IPS-15b (cell line): ENCODE results near the gene ALDOB.

Experiments
- H3K27me3 ChIP-seq: one replicate; pipeline ENCODE4 v1.6.1; 2013; ENCODE audit warnings: low read length; ENCODE audit not compliant: control insufficient read depth, insufficient read depth
- H3K36me3 ChIP-seq: one replicate; pipeline ENCODE4 v1.6.1; 2013; ENCODE audit warnings: low read length; ENCODE audit not compliant: control insufficient read depth, insufficient read depth
- H3K4me1 ChIP-seq: one replicate; pipeline ENCODE4 v1.6.1; 2013; ENCODE audit warnings: mild to moderate bottlenecking, low read length; ENCODE audit not compliant: control insufficient read depth, insufficient read depth
- H3K4me3 ChIP-seq: one replicate; pipeline ENCODE4 v1.5.1; 2013; ENCODE audit warnings: low read depth, low read length
- H3K9ac ChIP-seq: one replicate; pipeline ENCODE4 v1.6.1; 2013; ENCODE audit warnings: low read depth, mild to moderate bottlenecking, low read length
- H3K9me3 ChIP-seq: one replicate; pipeline ENCODE4 v1.6.1; 2013; ENCODE audit warnings: mild to moderate bottlenecking, low read length; ENCODE audit not compliant: control insufficient read depth, insufficient read depth

The ALDOB gene

GRCh38 chr9:101453776-101454570 is 18.4 kb upstream of the ALDOB start:
- Histone ChIP-seq H3K4me1 (peaks cover 12% of the 10 kb centered on the region), H3K9me3 (no peaks in the 10 kb centered on the region), H3K9ac (no peak overlapping the region), H3K27me3 (no peaks in the 10 kb centered on the region), H3K4me3 (no peak overlapping the region), H3K36me3 (no peaks in the 10 kb centered on the region)

DNA sequence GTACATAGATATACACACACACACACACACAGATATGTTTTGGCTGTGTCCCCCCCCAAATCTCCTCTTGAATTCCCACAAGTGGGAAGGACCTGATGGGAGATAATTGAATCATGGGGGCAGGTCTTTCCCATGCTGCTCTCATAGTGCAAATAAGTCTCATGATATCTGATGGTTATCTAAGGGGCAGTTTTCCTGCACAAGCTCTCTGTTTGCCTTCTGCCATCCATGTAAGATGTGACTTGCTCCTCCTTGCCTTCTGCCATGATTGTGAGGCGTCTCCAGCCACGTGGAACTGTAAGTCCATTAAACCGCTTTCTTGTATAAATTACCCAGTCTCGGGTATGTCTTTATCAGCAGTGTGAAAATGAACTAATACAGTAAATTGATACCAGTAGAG is 15.9 kb upstream of the ALDOB start:
- H3K27me3 ChIP-seq, result no peaks in the 10 kb centered on the region
- no peak overlapping the region for H3K4me3 ChIP-seq
- no peaks in the 10 kb centered on the region for H3K9me3 ChIP-seq
- no peaks in the 10 kb centered on the region for H3K36me3 ChIP-seq
- H3K4me1 ChIP-seq, result no peaks in the 10 kb centered on the region
- H3K9ac ChIP-seq, result no peak overlapping the region

- Histone ChIP-seq H3K9me3 (no peaks in the 10 kb centered on the region), H3K27me3 (no peaks in the 10 kb centered on the region), H3K4me3 (no peak overlapping the region), H3K36me3 (no peaks in the 10 kb centered on the region), H3K9ac (no peak overlapping the region), H3K4me1 (no peaks in the 10 kb centered on the region)
Measured at GRCh38 chr9:101450931-101451330, 15.4 kb upstream of the ALDOB start.

- H3K9ac ChIP-seq, result peak overlapping the region; percentile 54
- H3K9me3 ChIP-seq, result no peaks in the 10 kb centered on the region
- no peaks in the 10 kb centered on the region for H3K36me3 ChIP-seq
- H3K27me3 ChIP-seq, result no peaks in the 10 kb centered on the region
- peak overlapping the region; percentile 85 for H3K4me3 ChIP-seq
- H3K4me1 ChIP-seq, result no peaks in the 10 kb centered on the region
Measured at GRCh38 chr9:101449071-101449721, 13.6 kb upstream of the ALDOB start.

DNA sequence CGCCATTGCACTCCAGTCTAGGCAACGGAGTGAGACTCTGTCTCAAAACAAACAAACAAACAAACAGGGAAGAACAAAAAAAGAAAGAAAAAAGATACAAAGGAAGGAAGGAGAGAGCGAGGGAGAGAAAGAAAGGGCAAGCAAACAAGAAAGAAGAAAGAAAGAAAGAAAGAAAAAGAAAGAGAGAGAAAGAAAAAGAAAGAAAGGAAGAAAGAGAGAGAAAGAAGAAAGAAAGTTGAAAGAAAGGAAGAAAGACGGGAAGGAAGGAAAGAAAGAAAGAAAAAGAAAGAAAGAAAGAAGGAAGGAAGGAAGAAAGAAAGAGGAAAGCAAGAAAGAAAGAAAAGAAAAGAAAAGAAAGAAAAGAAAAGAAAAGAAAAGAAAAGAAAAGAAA is 13.1 kb upstream of the ALDOB start:
- Histone ChIP-seq H3K4me3 (no peak overlapping the region), H3K4me1 (no peaks in the 10 kb centered on the region), H3K27me3 (no peaks in the 10 kb centered on the region), H3K9me3 (no peaks in the 10 kb centered on the region), H3K36me3 (no peaks in the 10 kb centered on the region), H3K9ac (no peak overlapping the region)

- Histone ChIP-seq H3K9me3 (no peaks in the 10 kb centered on the region), H3K4me1 (no peaks in the 10 kb centered on the region), H3K36me3 (no peaks in the 10 kb centered on the region), H3K27me3 (no peaks in the 10 kb centered on the region), H3K4me3 (no peak overlapping the region), H3K9ac (no peak overlapping the region)
Measured at GRCh38 chr9:101446732-101447131, 11.2 kb upstream of the ALDOB start.

GRCh38 chr9:101445353-101446029 is 9.9 kb upstream of the ALDOB start:
- Histone ChIP-seq H3K4me3 (no peak overlapping the region), H3K9ac (no peak overlapping the region)

GRCh38 chr9:101443364-101443771 is 7.8 kb upstream of the ALDOB start:
- no peaks in the 10 kb centered on the region for H3K36me3 ChIP-seq
- no peaks in the 10 kb centered on the region for H3K27me3 ChIP-seq
- H3K9me3 ChIP-seq, result no peaks in the 10 kb centered on the region
- H3K4me1 ChIP-seq, result no peaks in the 10 kb centered on the region
- no peak overlapping the region for H3K9ac ChIP-seq
- no peak overlapping the region for H3K4me3 ChIP-seq

More at GRCh38 chr9:101445353-101446029, 9.9 kb upstream of the ALDOB start:
- no peaks in the 10 kb centered on the region for H3K4me1 ChIP-seq
- H3K36me3 ChIP-seq, result no peaks in the 10 kb centered on the region
- no peaks in the 10 kb centered on the region for H3K9me3 ChIP-seq
- no peaks in the 10 kb centered on the region for H3K27me3 ChIP-seq

GRCh38 chr9:101442736-101443135 is 7.2 kb upstream of the ALDOB start:
- H3K27me3 ChIP-seq, result no peaks in the 10 kb centered on the region
- no peaks in the 10 kb centered on the region for H3K4me1 ChIP-seq
- H3K9ac ChIP-seq, result no peak overlapping the region
- no peaks in the 10 kb centered on the region for H3K36me3 ChIP-seq
- H3K9me3 ChIP-seq, result no peaks in the 10 kb centered on the region
- H3K4me3 ChIP-seq, result no peak overlapping the region

- no peaks in the 10 kb centered on the region for H3K36me3 ChIP-seq
- no peaks in the 10 kb centered on the region for H3K4me1 ChIP-seq
- no peaks in the 10 kb centered on the region for H3K9me3 ChIP-seq
- H3K9ac ChIP-seq, result no peak overlapping the region
- no peak overlapping the region for H3K4me3 ChIP-seq
- no peaks in the 10 kb centered on the region for H3K27me3 ChIP-seq
Measured at GRCh38 chr9:101442318-101442717, 6.7 kb upstream of the ALDOB start.

- H3K27me3 ChIP-seq, result no peaks in the 10 kb centered on the region
- no peaks in the 10 kb centered on the region for H3K4me1 ChIP-seq
- H3K9ac ChIP-seq, result no peak overlapping the region
- H3K4me3 ChIP-seq, result no peak overlapping the region
- no peaks in the 10 kb centered on the region for H3K9me3 ChIP-seq
- H3K36me3 ChIP-seq, result no peaks in the 10 kb centered on the region
Measured at GRCh38 chr9:101440714-101441230, 5.2 kb upstream of the ALDOB start.
